PFSK-1 (cell line): ENCODE measurements around the gene BAHD1.

Experiments used
- FOXP2 ChIP-seq: optimal IDR thresholded peaks from 2 replicates; pipeline ENCODE3; 2011; ENCODE audit warnings: borderline replicate concordance, control low read depth, inconsistent platforms; ENCODE audit not compliant: insufficient read depth; ENCODE audit errors: extremely low read length, extremely low read depth
- POLR2AphosphoS5 ChIP-seq: IDR thresholded peaks from 2 replicates; pipeline ENCODE4 v1.6.1; 2012; ENCODE audit warnings: low read depth, mild to moderate bottlenecking, control low read depth, low read length, moderate library complexity
- SIN3A ChIP-seq: IDR thresholded peaks from 2 replicates; pipeline ENCODE4 v1.6.1; 2012; ENCODE audit warnings: mild to moderate bottlenecking, low read length, moderate library complexity, borderline replicate concordance; ENCODE audit not compliant: insufficient read depth
- TAF1 ChIP-seq: IDR thresholded peaks from 2 replicates; pipeline ENCODE4 v1.6.1; 2012; ENCODE audit warnings: low read length, control low read depth, borderline replicate concordance; ENCODE audit not compliant: insufficient read depth
- TF ChIP-seq, protein P1 (sequence below), 2 experiments: IDR thresholded peaks; 2 replicates each; pipeline versions ENCODE4 v1.6.1 to v1.8.0; 2011 to 2012; ENCODE audit warnings: low read depth in 2 of 2, low read length in 2 of 2, control low read depth in 1 of 2, inconsistent platforms in 1 of 2, mild to moderate bottlenecking in 1 of 2, moderate library complexity in 1 of 2; ENCODE audit not compliant: insufficient read depth in 1 of 2

BAHD1 gene

DNA sequence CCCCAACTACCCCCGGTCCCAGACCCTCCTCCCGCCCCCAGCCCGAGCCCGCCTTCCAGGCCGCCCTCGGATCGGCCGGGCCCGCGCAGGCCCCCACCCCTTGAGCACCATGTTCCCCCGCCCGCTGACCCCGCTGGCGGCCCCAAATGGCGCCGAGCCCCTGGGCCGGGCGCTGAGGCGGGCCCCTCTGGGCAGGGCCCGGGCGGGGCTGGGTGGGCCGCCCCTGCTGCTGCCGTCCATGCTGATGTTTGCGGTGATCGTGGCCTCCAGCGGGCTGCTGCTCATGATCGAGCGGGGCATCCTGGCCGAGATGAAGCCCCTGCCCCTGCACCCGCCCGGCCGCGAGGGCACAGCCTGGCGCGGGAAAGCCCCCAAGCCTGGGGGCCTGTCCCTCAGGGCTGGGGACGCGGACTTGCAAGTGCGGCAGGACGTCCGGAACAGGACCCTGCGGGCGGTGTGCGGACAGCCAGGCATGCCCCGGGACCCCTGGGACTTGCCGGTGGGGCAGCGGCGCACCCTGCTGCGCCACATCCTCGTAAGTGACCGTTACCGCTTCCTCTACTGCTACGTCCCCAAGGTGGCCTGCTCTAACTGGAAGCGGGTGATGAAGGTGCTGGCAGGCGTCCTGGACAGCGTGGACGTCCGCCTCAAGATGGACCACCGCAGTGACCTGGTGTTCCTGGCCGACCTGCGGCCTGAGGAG, 30.5 kb downstream of the BAHD1 start:
- TF ChIP-seq FOXP2 (no peak), SIN3A (no peak), POLR2AphosphoS5 (no peak), TAF1 (no peak)
- TF ChIP-seq, protein P1, sequence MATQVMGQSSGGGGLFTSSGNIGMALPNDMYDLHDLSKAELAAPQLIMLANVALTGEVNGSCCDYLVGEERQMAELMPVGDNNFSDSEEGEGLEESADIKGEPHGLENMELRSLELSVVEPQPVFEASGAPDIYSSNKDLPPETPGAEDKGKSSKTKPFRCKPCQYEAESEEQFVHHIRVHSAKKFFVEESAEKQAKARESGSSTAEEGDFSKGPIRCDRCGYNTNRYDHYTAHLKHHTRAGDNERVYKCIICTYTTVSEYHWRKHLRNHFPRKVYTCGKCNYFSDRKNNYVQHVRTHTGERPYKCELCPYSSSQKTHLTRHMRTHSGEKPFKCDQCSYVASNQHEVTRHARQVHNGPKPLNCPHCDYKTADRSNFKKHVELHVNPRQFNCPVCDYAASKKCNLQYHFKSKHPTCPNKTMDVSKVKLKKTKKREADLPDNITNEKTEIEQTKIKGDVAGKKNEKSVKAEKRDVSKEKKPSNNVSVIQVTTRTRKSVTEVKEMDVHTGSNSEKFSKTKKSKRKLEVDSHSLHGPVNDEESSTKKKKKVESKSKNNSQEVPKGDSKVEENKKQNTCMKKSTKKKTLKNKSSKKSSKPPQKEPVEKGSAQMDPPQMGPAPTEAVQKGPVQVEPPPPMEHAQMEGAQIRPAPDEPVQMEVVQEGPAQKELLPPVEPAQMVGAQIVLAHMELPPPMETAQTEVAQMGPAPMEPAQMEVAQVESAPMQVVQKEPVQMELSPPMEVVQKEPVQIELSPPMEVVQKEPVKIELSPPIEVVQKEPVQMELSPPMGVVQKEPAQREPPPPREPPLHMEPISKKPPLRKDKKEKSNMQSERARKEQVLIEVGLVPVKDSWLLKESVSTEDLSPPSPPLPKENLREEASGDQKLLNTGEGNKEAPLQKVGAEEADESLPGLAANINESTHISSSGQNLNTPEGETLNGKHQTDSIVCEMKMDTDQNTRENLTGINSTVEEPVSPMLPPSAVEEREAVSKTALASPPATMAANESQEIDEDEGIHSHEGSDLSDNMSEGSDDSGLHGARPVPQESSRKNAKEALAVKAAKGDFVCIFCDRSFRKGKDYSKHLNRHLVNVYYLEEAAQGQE (IDR thresholded peaks at IDR 0.05; ENCODE audit: insufficient read depth in 1 of 2, low read depth in 2 of 2, low read length in 2 of 2) = no peak

DNA sequence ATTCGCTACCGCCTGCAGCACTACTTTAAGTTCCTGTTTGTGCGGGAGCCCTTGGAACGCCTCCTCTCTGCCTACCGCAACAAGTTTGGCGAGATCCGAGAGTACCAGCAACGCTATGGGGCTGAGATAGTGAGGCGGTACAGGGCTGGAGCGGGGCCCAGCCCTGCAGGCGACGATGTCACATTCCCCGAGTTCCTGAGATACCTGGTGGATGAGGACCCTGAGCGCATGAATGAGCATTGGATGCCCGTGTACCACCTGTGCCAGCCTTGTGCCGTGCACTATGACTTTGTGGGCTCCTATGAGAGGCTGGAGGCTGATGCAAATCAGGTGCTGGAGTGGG, 31.0 kb downstream of the BAHD1 start:
- TF ChIP-seq, protein P1 (IDR thresholded peaks at IDR 0.05; ENCODE audit: insufficient read depth in 1 of 2, low read depth in 2 of 2, low read length in 2 of 2) = no peak
- TF ChIP-seq FOXP2 (no peak), POLR2AphosphoS5 (no peak), SIN3A (no peak), TAF1 (no peak)

DNA sequence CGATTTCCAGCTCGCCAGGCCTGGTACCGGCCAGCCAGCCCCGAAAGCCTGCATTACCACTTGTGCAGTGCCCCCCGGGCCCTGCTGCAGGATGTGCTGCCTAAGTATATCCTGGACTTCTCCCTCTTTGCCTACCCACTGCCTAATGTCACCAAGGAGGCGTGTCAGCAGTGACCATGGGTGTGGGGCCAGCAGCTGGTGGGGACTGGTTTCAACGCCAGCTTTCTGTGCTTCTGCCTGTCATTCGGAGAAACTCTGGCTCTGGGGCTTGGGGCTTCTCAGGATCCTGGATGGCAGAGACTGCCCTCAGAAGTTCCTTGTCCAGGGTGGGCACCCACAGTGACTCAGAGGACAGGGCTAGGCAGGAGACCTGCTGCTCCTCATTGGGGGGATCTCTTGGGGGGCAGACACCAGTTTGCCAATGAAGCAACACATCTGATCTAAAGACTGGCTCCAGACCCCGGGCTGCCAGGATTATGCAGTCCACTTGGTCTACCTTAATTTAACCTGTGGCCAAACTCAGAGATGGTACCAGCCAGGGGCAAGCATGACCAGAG, 31.5 kb downstream of the BAHD1 start:
- no peak for TF ChIP-seq SIN3A

DNA sequence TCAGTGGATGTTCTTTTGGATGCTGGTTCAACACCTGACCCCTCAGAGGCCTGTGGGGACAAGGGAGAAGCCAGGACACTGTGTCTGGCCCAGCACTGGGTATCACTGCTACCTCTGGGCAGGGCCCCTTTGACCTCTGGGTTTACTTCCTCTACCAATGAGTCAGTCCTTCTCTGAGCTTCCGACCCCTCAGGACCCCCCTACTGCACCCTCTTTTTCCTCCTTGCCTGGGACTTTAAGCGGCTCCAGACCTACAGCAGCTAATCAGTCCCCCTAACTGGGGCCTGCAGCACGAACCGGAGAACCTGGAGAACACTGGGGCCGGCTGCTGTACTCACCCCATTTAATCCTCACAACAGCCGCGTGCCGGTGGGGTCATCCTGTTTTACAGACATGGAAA, 33.8 kb downstream of the BAHD1 start:
- TF ChIP-seq, protein P1 (IDR thresholded peaks at IDR 0.05; ENCODE audit: insufficient read depth in 1 of 2, low read depth in 2 of 2, low read length in 2 of 2) = no peak
- no peak for TF ChIP-seq FOXP2

DNA sequence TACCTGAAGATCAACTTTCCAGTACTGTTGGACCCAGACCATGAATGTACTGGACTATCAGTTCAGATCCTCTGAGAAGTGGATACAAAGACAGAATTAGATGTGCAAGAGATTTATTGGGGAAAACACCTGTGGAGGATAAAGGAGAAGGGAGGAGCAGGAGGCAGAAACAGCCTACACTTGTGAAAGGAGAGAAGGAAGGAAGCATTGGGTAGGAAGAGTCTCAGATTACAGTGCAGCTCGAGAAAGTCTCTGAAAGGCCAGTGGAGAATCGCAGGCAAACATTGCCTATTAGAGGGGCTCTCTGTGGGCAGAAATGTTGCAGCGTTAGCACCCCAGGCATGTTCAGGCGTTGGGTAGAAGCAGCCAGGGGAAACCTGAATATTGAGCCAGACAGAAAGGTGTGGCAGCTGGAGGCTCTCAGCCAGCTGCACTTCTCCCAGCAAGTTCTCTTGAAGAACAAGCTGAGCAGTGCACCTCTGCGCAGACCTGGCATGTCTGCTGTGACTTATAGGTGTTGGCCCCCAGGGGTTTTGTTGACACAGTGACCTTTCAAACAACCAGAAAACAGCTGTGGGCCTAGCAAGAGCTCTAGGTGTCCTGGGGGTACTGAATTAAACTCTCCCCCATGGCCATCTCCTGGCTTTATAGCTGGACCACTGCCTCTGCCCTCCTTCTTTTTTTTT, 37.0 kb downstream of the BAHD1 start:
- TF ChIP-seq SIN3A (no peak), POLR2AphosphoS5 (no peak), TAF1 (no peak), FOXP2 (no peak)
- TF ChIP-seq, protein P1 (IDR thresholded peaks at IDR 0.05; ENCODE audit: insufficient read depth in 1 of 2, low read depth in 2 of 2, low read length in 2 of 2) = no peak
